Esophagus squamous epithelium (tissue), 5 donors: Measurements from ENCODE around the gene FAM234A. TPM values are rescaled to one million over a fixed set of nuclear protein-coding genes. Genes with fewer than 3 reads are reported as not detected.

ENCODE experiments used
- DNase-seq: peaks from one replicate; lab custom pipeline; 2025; lab: John Stamatoyannopoulos, UW
- H3K27ac ChIP-seq, 4 donors: fragments of 200-600 bp; sonication (generic); one replicate each; pipeline ENCODE4 v1.5.1; 2016 to 2019; ENCODE audit warnings: mild to moderate bottlenecking in 1 of 4
- H3K27me3 ChIP-seq, 4 donors: fragments of 200-600 bp; sonication (generic); 1 replicate in 3 of 4; 2 replicates in 1 of 4; pipeline versions ENCODE4 v1.5.1 to v1.6.0; 2017 to 2021; ENCODE audit warnings: antibody characterized with exemption in 1 of 4
- H3K36me3 ChIP-seq, 3 donors: fragments of 200-600 bp; sonication (generic); one replicate each; pipeline ENCODE4 v1.5.1; 2016 to 2019
- H3K4me1 ChIP-seq, 3 donors: fragments of 200-600 bp; sonication (generic); one replicate each; pipeline ENCODE4 v1.5.1; 2017 to 2019
- H3K4me3 ChIP-seq, 4 donors: fragments of 200-600 bp; sonication (generic); 1 replicate in 3 of 4; 2 replicates in 1 of 4; pipeline ENCODE4 v1.5.1; 2016 to 2019; ENCODE audit warnings: mild to moderate bottlenecking in 2 of 4, moderate library complexity in 1 of 4
- H3K9me3 ChIP-seq, 3 donors: fragments of 200-600 bp; sonication (generic); one replicate each; pipeline ENCODE4 v1.5.1; 2016 to 2019
- CTCF ChIP-seq, 6 experiments: fragments of 450-650 bp in 4 of 6; fragments of 200-600 bp in 2 of 6; sonication (generic) in 2 of 6; IDR thresholded peaks; one replicate each; pipeline ENCODE4 v1.5.1; 2016 to 2019; ENCODE audit warnings: antibody characterized with exemption in 6 of 6, mild to moderate bottlenecking in 4 of 6, moderate library complexity in 4 of 6
- POLR2A ChIP-seq, 4 donors: fragments of 450-650 bp; IDR thresholded peaks; one replicate each; pipeline ENCODE4 v1.6.1; 2017; ENCODE audit warnings: antibody characterized with exemption in 4 of 4, mild to moderate bottlenecking in 4 of 4, moderate library complexity in 3 of 4
- WGBS, 2 donors: methylation state at CpG; one replicate each; pipeline ENCODE4 v1.1.5; 2018; 5-methylcytosine and 5-hydroxymethylcytosine counted together
- intact Hi-C: fragments of 100-400 bp; cut with DNase I; formaldehyde crosslinking; loops from one replicate; pipeline ENCODE4 v1.15.0; 2022
- total RNA-seq, 4 donors: library from RNA; depleted of rRNA; stranded (reverse); fragments of >200 nt; gene quantifications; one replicate each; pipeline ENCODE4 v1.1.0, GENCODE V29; 2016
- donor health status: DM: yes; HTN: yes; CAD: no.

The FAM234A gene
- total RNA-seq, 4 donors from 2014 or later: 16.5 to 147 (median 60.0) TPM

GRCh38 chr16:289395-289997 is 54.9 kb downstream of the FAM234A start:
- DNase-seq: no peak
- Histone ChIP-seq H3K4me1 (no peaks in the 10 kb centered on the region), H3K9me3 (no peaks in the 10 kb centered on the region), H3K36me3 (peaks cover 14 to 81% (median 30%) of the 10 kb centered on the region in 3 donors), H3K4me3 (no peak overlapping the region), H3K27me3 (no peaks in the 10 kb centered on the region), H3K27ac (no peak overlapping the region)
- WGBS, 2 donors: 73 to 100% methylated on average over 1 to 3 of the region's 22 CpGs
- TF ChIP-seq CTCF (IDR thresholded peaks at IDR 0.05): no peak
- no peak for TF ChIP-seq POLR2A (IDR thresholded peaks at IDR 0.05)
- intact Hi-C loops: no loop called here

GRCh38 chr16:290015-290680 is 55.5 kb downstream of the FAM234A start:
- WGBS, 2 donors: 100% methylated on average over 4 of the region's 25 CpGs; no CpG with 5 or more reads in 1 of the 2 donors
- Histone ChIP-seq H3K4me1 (no peaks in the 10 kb centered on the region), H3K36me3 (peaks cover 14 to 82% (median 30%) of the 10 kb centered on the region in 3 donors)

GRCh38 chr16:290681-291405 is 56.2 kb downstream of the FAM234A start:
- H3K4me1 ChIP-seq: no peaks in the 10 kb centered on the region
- no peak overlapping the region for H3K27ac ChIP-seq
- 100% methylated on average over 3 of the region's 50 CpGs; no CpG with 5 or more reads in 1 of the 2 donors for WGBS, 2 donors
- H3K9me3 ChIP-seq: no peaks in the 10 kb centered on the region
- TF ChIP-seq POLR2A (IDR thresholded peaks at IDR 0.05) (no peak), CTCF (IDR thresholded peaks at IDR 0.05) (no peak)
- DNase-seq: no peak
- H3K4me3 ChIP-seq: no peak overlapping the region
- no peaks in the 10 kb centered on the region for H3K27me3 ChIP-seq
- intact Hi-C loops: no loop called here
- peaks cover 14 to 89% (median 30%) of the 10 kb centered on the region in 3 donors for H3K36me3 ChIP-seq

More at GRCh38 chr16:290015-290680, 55.5 kb downstream of the FAM234A start:
- DNase-seq: no peak
- no peak overlapping the region for H3K4me3 ChIP-seq
- intact Hi-C loops: no loop called here
- no peaks in the 10 kb centered on the region for H3K9me3 ChIP-seq
- H3K27ac ChIP-seq: no peak overlapping the region
- H3K27me3 ChIP-seq: no peaks in the 10 kb centered on the region
- no peak for TF ChIP-seq CTCF (IDR thresholded peaks at IDR 0.05)
- TF ChIP-seq POLR2A (IDR thresholded peaks at IDR 0.05): no peak

- Histone ChIP-seq H3K4me3 (no peak overlapping the region), H3K4me1 (no peaks in the 10 kb centered on the region), H3K27me3 (no peaks in the 10 kb centered on the region), H3K27ac (no peak overlapping the region), H3K9me3 (no peaks in the 10 kb centered on the region), H3K36me3 (peaks cover 14 to 92% (median 34%) of the 10 kb centered on the region in 3 donors)
- intact Hi-C loops: no loop called here
- WGBS, 2 donors: 89 to 100% methylated on average over 3 to 5 of the region's 17 CpGs
- no peak for DNase-seq
- no peak for TF ChIP-seq POLR2A (IDR thresholded peaks at IDR 0.05)
- no peak for TF ChIP-seq CTCF (IDR thresholded peaks at IDR 0.05)
Measured at GRCh38 chr16:291539-291938, 56.9 kb downstream of the FAM234A start.
